A673 (cell line): ENCODE measurements around the gene ANKRD13A.

Experiments
- CTCF ChIP-seq: fragments of 300-800, 200-600 bp; sonication (generic); conservative IDR thresholded peaks from 2 replicates; pipeline ENCODE4 v1.5.1; 2017; ENCODE audit warnings: low read depth, mild to moderate bottlenecking, antibody characterized with exemption, low read length, moderate library complexity, mixed read lengths
- EZH2 ChIP-seq: fragments of 200-600 bp; sonication (generic); IDR thresholded peaks from 2 replicates; pipeline ENCODE4 v1.6.1; 2017; ENCODE audit warnings: borderline replicate concordance, low read depth, mild to moderate bottlenecking, mixed read lengths, antibody characterized with exemption, low read length; ENCODE audit not compliant: poor library complexity, severe bottlenecking

- TF ChIP-seq CTCF, result no peak
- TF ChIP-seq EZH2, result no peak
Observed at GRCh38 chr12:109951136-109951535, 48.1 kb upstream of the ANKRD13A start.
